HCT116 (cell line): ENCODE data around the gene LCN1. TPM values are rescaled to one million over a fixed set of nuclear protein-coding genes. Genes with fewer than 3 reads are reported as not detected.
A peak's percentile ranks its signal among the peaks of the same experiment; 100 is the strongest.

ENCODE experiments used
- ATAC-seq: fragments of 200-7000 bp; cut with Tn5 transposase; 2 replicates; pipeline ENCODE4 v1.9.1; 2020; ENCODE audit warnings: mild to moderate bottlenecking, moderate library complexity
- BruUV-seq: library from RNA; stranded (reverse); fragments of 400-500 nt; replicated peaks from 2 replicates; lab custom pipeline; 2021; lab: Mats Ljungman, UMichigan
- CTCF ChIA-PET: fragments of 300-600 bp; sonication (Branson Sonifier 250); formaldehyde crosslinking; loops from one replicate; lab custom pipeline; 2021; ENCODE audit warnings: antibody characterized with exemption; lab: Charles Lee
- POLR2A ChIA-PET: fragments of 300-600, 350-600 bp; sonication (Branson Sonifier 250); formaldehyde crosslinking; loops from one replicate; lab custom pipeline; 2021; ENCODE audit warnings: antibody characterized with exemption; lab: Charles Lee
- RAD21 ChIA-PET, 2 experiments: fragments of 300-600 bp; sonication (Branson Sonifier 250); formaldehyde crosslinking; loops; one replicate each; lab custom pipeline; 2023; ENCODE audit warnings: low total read pairs in 2 of 2; ENCODE audit not compliant: uncharacterized antibody in 2 of 2, unreplicated experiment in 2 of 2, low non-redundant PET in 1 of 2; lab: Charles Lee
- DNase-seq: peaks from one replicate; pipeline ENCODE4 v3.0.0-alpha.2; 2010; ENCODE audit warnings: low read depth, low spot score
- H2AFZ ChIP-seq: fragments of 200-600 bp; shearing (Covaris generic), sonication (generic); 2 replicates; pipeline ENCODE4 v1.6.1; 2017; ENCODE audit warnings: low read depth, mixed run types, mixed read lengths, antibody characterized with exemption, low read length; ENCODE audit not compliant: poor library complexity, severe bottlenecking
- H3K27ac ChIP-seq: 2 replicates; pipeline ENCODE4 v1.5.1; 2012; ENCODE audit warnings: low read depth, low read length
- H3K27me3 ChIP-seq: fragments of 200-600 bp; sonication (generic); 2 replicates; pipeline ENCODE4 v1.6.1; 2016; ENCODE audit warnings: mixed run types, low read length, mixed read lengths; ENCODE audit not compliant: insufficient read depth
- H3K36me3 ChIP-seq, 2 experiments: fragments of 200-500 bp in 1 of 2; fragments of 200-600 bp in 1 of 2; sonication (Bioruptor generic) in 1 of 2; sonication (generic) in 1 of 2; 2 replicates each; pipeline versions ENCODE4 v1.5.1 to v1.6.1; 2014 to 2016; ENCODE audit warnings: low read length in 2 of 2, inconsistent platforms in 1 of 2, mixed read lengths in 1 of 2, mixed run types in 1 of 2; ENCODE audit not compliant: insufficient read depth in 2 of 2, control insufficient read depth in 1 of 2
- H3K4me1 ChIP-seq, 2 experiments: fragments of 200-600 bp in 1 of 2; sonication (generic) in 1 of 2; 2 replicates each; pipeline versions ENCODE4 v1.5.1 to v1.6.1; 2012 to 2017; ENCODE audit warnings: low read length in 2 of 2, inconsistent platforms in 1 of 2, mild to moderate bottlenecking in 1 of 2, mixed read lengths in 1 of 2, mixed run types in 1 of 2, moderate library complexity in 1 of 2; ENCODE audit not compliant: insufficient read depth in 2 of 2, control insufficient read depth in 1 of 2
- H3K4me2 ChIP-seq: fragments of 200-600 bp; sonication (generic); 2 replicates; pipeline ENCODE4 v1.6.1; 2017; ENCODE audit warnings: mixed run types, low read length, mixed read lengths
- H3K4me3 ChIP-seq, 2 experiments: fragments of 200-600 bp in 1 of 2; sonication (generic) in 1 of 2; replicated peaks in 1 of 2; 2 replicates each; pipeline ENCODE4 v1.5.1; 2011 to 2016; ENCODE audit warnings: low read length in 2 of 2, control low read depth in 1 of 2, low read depth in 1 of 2, mild to moderate bottlenecking in 1 of 2, mixed read lengths in 1 of 2, mixed run types in 1 of 2
- H3K79me2 ChIP-seq: fragments of 200-600 bp; sonication (generic); 2 replicates; pipeline ENCODE4 v1.6.1; 2017; ENCODE audit warnings: mild to moderate bottlenecking, mixed run types, low read length, moderate library complexity, mixed read lengths; ENCODE audit not compliant: insufficient read depth
- H3K9ac ChIP-seq: fragments of 200-600 bp; sonication (generic); 2 replicates; pipeline ENCODE4 v1.6.1; 2016; ENCODE audit warnings: low read length, mixed read lengths
- H3K9me2 ChIP-seq: fragments of 200-600 bp; sonication (generic), shearing (Covaris generic); 2 replicates; pipeline ENCODE4 v1.6.1; 2017; ENCODE audit warnings: mixed run types, mild to moderate bottlenecking, moderate library complexity; ENCODE audit not compliant: insufficient read depth
- H3K9me3 ChIP-seq, 2 experiments: fragments of 200-500 bp in 1 of 2; fragments of 200-600 bp in 1 of 2; sonication (Bioruptor generic) in 1 of 2; sonication (generic) in 1 of 2; 2 replicates each; pipeline ENCODE4 v1.6.1; 2014 to 2017; ENCODE audit warnings: low read length in 2 of 2, mixed read lengths in 2 of 2, inconsistent platforms in 1 of 2, low read depth in 1 of 2, mild to moderate bottlenecking in 1 of 2, mixed run types in 1 of 2, moderate library complexity in 1 of 2; ENCODE audit not compliant: control insufficient read depth in 1 of 2, insufficient read depth in 1 of 2
- H4K20me1 ChIP-seq: fragments of 200-600 bp; sonication (generic), shearing (Covaris generic); 2 replicates; pipeline ENCODE4 v1.6.1; 2017; ENCODE audit warnings: mixed run types, mild to moderate bottlenecking, moderate library complexity; ENCODE audit not compliant: insufficient read depth
- ATF3 ChIP-seq: IDR thresholded peaks from 2 replicates; pipeline ENCODE4 v1.6.1; 2012
- ELF1 ChIP-seq: IDR thresholded peaks from 2 replicates; pipeline ENCODE4 v1.6.1; 2012; ENCODE audit warnings: low read depth, borderline replicate concordance
- FOSL1 ChIP-seq: IDR thresholded peaks from 2 replicates; pipeline ENCODE4 v1.6.1; 2012; ENCODE audit warnings: low read depth
- JUND ChIP-seq: IDR thresholded peaks from 2 replicates; pipeline ENCODE4 v1.6.1; 2012
- RAD21 ChIP-seq: IDR thresholded peaks from 2 replicates; pipeline ENCODE4 v1.6.1; 2012; ENCODE audit warnings: low read depth, mild to moderate bottlenecking
- REST ChIP-seq: IDR thresholded peaks from 2 replicates; pipeline ENCODE4 v1.6.1; 2012; ENCODE audit warnings: low read depth
- SRF ChIP-seq: IDR thresholded peaks from 2 replicates; pipeline ENCODE4 v1.6.1; 2012; ENCODE audit warnings: low read depth
- ZBTB33 ChIP-seq: IDR thresholded peaks from 2 replicates; pipeline ENCODE4 v1.6.1; 2011; ENCODE audit warnings: mild to moderate bottlenecking, low read length, moderate library complexity; ENCODE audit not compliant: insufficient replicate concordance; ENCODE audit errors: extremely low read depth
- ZFX ChIP-seq: fragments of 450-650 bp; IDR thresholded peaks from 2 replicates; pipeline ENCODE4 v1.6.1; 2017
- ZNF274 ChIP-seq: fragments of 200-500 bp; sonication (Bioruptor generic); IDR thresholded peaks from 2 replicates; pipeline ENCODE4 v1.6.1; 2014; ENCODE audit warnings: mild to moderate bottlenecking, low read depth, low read length, inconsistent platforms
- intact Hi-C: fragments of 100-400 bp; cut with micrococcal nuclease; formaldehyde crosslinking; loops from 2 replicates; pipeline ENCODE4 v1.10.0; 2022
- total RNA-seq: library from RNA; stranded (reverse); gene quantifications from one replicate; pipeline ENCODE4 v1.2.1, GENCODE V29; 2021; ENCODE audit not compliant: unreplicated experiment

Gene LCN1
- total RNA-seq, 1 experiment from 2014 or later, result not detected

GRCh38 chr9:135502168-135502872 lies 18.9 kb upstream of the LCN1 start:
- ChIA-PET CTCF (no interaction called here), RAD21 (no interaction called here), POLR2A (no interaction called here)
- Histone ChIP-seq H3K4me1 (peaks cover 4 to 30% of the 10 kb centered on the region in 2 experiments; a peak in 3 of 4 replicates), H3K9ac (peak overlapping the region; percentile 98), H3K36me3 (peaks cover 11 to 39% of the 10 kb centered on the region in 2 experiments), H2AFZ (no peak overlapping the region), H3K9me3 (no peaks in the 10 kb centered on the region), H3K9me2 (no peaks in the 10 kb centered on the region), H3K4me3 (peak overlapping the region; percentile 78 to 79), H3K27me3 (no peaks in the 10 kb centered on the region), H4K20me1 (peaks cover 4% of the 10 kb centered on the region; the same call in 1 of the 2 replicates), H3K4me2 (peak overlapping the region; percentile 95), H3K27ac (peak overlapping the region; percentile 73; the same call in 1 of the 2 replicates), H3K79me2 (peaks cover 40% of the 10 kb centered on the region)
- ATAC-seq (no peak), DNase-seq (no peak)
- TF ChIP-seq ELF1 (no peak), SRF (no peak), JUND (no peak), RAD21 (no peak), ZFX (no peak), ZBTB33 (no peak), FOSL1 (no peak), REST (no peak), ATF3 (no peak), ZNF274 (no peak)
- no TSS peak for BruUV-seq
- intact Hi-C loops, result no loop called here
